GM19395 (cell line): ENCODE data around the gene LAMP5.

Source experiments
- ATAC-seq: cut with Tn5 transposase; IDR thresholded peaks from one replicate; pipeline ENCODE4 v1.9.1; 2021; ENCODE audit warnings: mild to moderate bottlenecking, moderate library complexity; ENCODE audit not compliant: unreplicated experiment

Gene LAMP5

GRCh38 chr20:9499126-9499899, 15.1 kb upstream of the LAMP5 start:
- ATAC-seq = no peak

- peak; percentile 73 for ATAC-seq
These were observed 14.3 kb upstream of the LAMP5 start for GRCh38 chr20:9500121-9500520.

GRCh38 chr20:9501473-9501872, 12.9 kb upstream of the LAMP5 start:
- ATAC-seq = no peak

- ATAC-seq = no peak
These were observed 10.7 kb upstream of the LAMP5 start for GRCh38 chr20:9503526-9504245.

- ATAC-seq = no peak
These were observed 8.0 kb upstream of the LAMP5 start for GRCh38 chr20:9506280-9506821.

- ATAC-seq = no peak
These were observed 7.4 kb upstream of the LAMP5 start for GRCh38 chr20:9506964-9507369.

- no peak for ATAC-seq
These were observed 6.7 kb upstream of the LAMP5 start for GRCh38 chr20:9507544-9508239.

- no peak for ATAC-seq
These were observed 6.1 kb upstream of the LAMP5 start for GRCh38 chr20:9508240-9508661.

- no peak for ATAC-seq
These were observed 5.7 kb upstream of the LAMP5 start for GRCh38 chr20:9508696-9509178.

GRCh38 chr20:9509246-9509645, 5.1 kb upstream of the LAMP5 start:
- ATAC-seq = no peak

GRCh38 chr20:9510911-9511310, 3.5 kb upstream of the LAMP5 start:
- peak; percentile 53 for ATAC-seq

GRCh38 chr20:9514072-9514460, 324 bp upstream of the LAMP5 start:
- no peak for ATAC-seq

GRCh38 chr20:9515214-9515585, 810 bp downstream of the LAMP5 start:
- ATAC-seq = no peak

GRCh38 chr20:9515741-9516233, 1.4 kb downstream of the LAMP5 start:
- ATAC-seq = no peak

GRCh38 chr20:9516234-9516871, 2.0 kb downstream of the LAMP5 start:
- no peak for ATAC-seq

- ATAC-seq = no peak
These were observed 3.1 kb downstream of the LAMP5 start for GRCh38 chr20:9517297-9518162.

GRCh38 chr20:9518576-9519175, 4.3 kb downstream of the LAMP5 start:
- no peak for ATAC-seq

- ATAC-seq = no peak
These were observed 5.7 kb downstream of the LAMP5 start for GRCh38 chr20:9520086-9520485.

GRCh38 chr20:9523636-9524035, 9.2 kb downstream of the LAMP5 start:
- no peak for ATAC-seq
